ENCODE measurements around the gene MMD2. TPM values are rescaled to one million over a fixed set of nuclear protein-coding genes. Genes with fewer than 3 reads are reported as not detected.

Gene MMD2, protein sequence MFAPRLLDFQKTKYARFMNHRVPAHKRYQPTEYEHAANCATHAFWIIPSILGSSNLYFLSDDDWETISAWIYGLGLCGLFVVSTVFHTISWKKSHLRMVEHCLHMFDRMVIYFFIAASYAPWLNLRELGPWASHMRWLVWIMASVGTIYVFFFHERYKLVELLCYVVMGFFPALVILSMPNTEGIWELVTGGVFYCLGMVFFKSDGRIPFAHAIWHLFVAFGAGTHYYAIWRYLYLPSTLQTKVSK
- not detected in 5 replicates for total RNA-seq (2022; extraction: Qiagen RNA extraction; ENCODE audit: low read depth)

DNA sequence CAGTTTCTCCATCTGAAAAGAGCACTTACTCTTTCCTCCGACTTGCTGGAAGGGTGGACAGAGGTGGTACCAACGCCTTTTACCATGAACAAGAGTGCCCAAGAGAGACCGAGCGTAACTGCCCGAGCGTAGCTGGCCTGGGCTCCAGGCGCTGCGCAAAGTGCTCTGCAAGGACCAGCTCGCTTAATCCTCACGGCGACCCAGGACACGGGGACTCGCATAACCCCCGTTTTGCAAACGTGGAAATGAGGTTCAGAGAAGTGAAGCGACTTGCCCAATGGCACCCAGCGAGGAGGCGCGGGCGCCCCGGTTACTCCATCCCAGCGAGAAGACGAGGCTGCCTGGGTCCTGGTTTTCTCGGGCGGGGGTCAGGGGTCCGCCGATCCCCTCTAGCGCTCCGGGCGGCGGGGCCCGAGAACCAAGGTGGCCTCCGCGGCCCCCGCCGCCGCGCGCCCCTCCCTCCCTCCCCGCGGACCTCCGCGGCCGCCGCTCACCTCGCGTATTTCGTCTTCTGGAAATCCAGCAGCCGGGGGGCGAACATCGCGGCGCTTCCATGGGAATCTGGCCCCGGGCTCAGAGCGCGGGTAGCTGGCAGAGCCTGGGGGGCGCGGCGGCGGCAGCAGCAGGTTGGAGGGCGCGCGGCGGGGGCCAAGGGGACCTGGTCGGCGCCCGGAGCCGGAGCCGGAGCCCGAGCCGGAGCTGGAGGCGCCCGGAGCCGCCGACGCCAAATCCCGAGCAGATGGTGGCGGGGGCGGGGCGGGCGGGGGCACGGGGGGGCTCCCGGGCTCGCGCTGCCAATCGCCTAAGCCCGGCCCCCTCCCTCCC is at the start of gene MMD2:
Gene MMD2, minus strand, starts transcription at position 711 of the 825 bp plus-strand sequence. Its CDS starts 170 bp downstream, at position 541.

DNA sequence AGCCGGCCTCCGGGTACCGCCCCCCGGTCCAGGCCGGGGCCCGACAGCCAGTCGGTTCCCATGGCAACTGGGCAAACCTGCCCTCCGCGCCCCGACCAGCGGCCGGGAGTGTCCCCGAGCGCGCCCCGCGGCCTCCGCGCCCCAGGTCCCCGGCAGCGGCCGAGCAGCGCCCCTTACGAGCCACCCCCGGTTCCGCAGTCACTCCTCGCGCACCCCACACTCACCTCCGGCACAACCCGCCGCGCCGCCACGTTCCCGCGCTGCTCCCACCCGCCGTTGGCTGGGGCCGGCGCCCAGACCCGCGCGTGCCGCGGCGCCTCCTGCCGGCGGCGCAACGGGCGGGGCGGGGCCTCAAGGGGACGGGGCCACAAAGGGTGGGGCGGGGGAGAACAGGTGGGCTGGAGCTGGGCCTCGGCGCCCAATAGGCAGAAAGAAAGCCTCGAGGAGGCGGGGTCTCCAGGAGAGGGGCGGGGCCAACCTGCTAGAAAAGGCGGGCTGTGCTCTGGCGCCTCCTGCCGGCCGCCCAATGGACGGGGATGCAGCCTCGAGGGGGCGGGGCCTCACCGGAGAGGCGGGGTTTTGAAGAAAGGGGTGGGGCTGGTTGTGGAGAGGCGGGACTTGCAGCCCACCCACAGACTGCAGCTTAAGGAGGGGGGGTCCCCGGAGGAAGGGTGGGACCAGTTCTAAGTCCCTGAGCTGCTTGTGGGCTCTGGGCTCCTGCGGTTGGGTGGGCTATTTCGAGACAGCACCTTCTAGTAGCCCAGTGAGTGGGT is 75.4 kb downstream of the MMD2 start, which contains the start of gene RADIL:
Gene RADIL, minus strand, starts transcription at position 345 of the 773 bp plus-strand sequence. CDS start 5,577 bp downstream, outside the sequence.

DNA sequence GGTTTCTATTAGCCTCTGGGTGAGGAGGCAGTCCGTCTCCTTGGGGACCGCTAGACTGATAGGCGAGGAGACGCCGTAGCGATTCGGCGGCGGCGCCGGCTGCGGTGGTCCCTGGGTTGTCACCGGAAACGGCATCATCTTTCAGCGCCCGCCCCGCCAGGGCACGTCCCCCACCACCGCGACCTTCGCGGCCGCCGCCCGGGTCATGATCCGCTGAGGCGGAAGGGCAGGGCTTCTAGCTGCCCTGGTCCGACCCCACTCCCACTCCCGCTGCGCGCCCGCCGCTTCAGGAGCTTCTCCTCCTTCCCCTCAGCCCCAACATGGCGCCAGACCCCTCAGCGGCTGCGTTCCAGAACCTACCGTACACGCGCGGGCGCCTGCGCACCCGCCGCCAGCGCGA is 97.3 kb downstream of the MMD2 start, which contains the start of gene PAPOLB:
Gene PAPOLB, minus strand, starts transcription at position 358 of the 400 bp plus-strand sequence. Its CDS starts 220 bp downstream, at position 138.

Other genes with a start within 250 kb of the MMD2 start
- 21.4 to 39.7 TPM (median 34.8 TPM) in 5 replicates for gene AP5Z1, start 183.6 kb downstream of the MMD2 start, total RNA-seq (2022; extraction: Qiagen RNA extraction; ENCODE audit: low read depth)
- not detected in 5 replicates for gene PAPOLB, start 97.2 kb downstream of the MMD2 start, total RNA-seq (2022; extraction: Qiagen RNA extraction; ENCODE audit: low read depth)
- 1.4 to 3.0 TPM (median 2.2 TPM) in 5 replicates for gene RADIL, start 75.5 kb downstream of the MMD2 start, total RNA-seq (2022; extraction: Qiagen RNA extraction; ENCODE audit: low read depth)
- 4.3 to 7.3 TPM (median 6.1 TPM) in 5 replicates for gene RBAK, start 86.7 kb upstream of the MMD2 start, total RNA-seq (2022; extraction: Qiagen RNA extraction; ENCODE audit: low read depth)
- gene WIPI2, start 231.0 kb upstream of the MMD2 start, total RNA-seq (2022; extraction: Qiagen RNA extraction; ENCODE audit: low read depth), result 44.0 to 54.6 TPM (median 52.3 TPM) in 5 replicates

Measured in A549 treated with GW870086 at 1 μM for 4 hours (cell line).